DND-41 (cell line): ENCODE measurements around the gene SNCAIP.

Experiments
- ATAC-seq: fragments of 200-7000 bp; cut with Tn5 transposase; 3 replicates; pipeline ENCODE4 v1.9.1; 2021; ENCODE audit warnings: low read depth; ENCODE audit not compliant: insufficient read depth
- DNase-seq: peaks from one replicate; pipeline ENCODE4 v3.0.0-alpha.2; 2020
- H2AFZ ChIP-seq: 2 replicates; pipeline ENCODE4 v1.6.0; 2012; ENCODE audit warnings: low read depth, low read length
- H3K27ac ChIP-seq: 2 replicates; pipeline ENCODE4 v1.5.1; 2012; ENCODE audit warnings: low read length, inconsistent platforms
- H3K27me3 ChIP-seq: fragments of 200-600 bp; sonication (generic); 2 replicates; pipeline ENCODE4 v1.6.0; 2012; ENCODE audit warnings: low read length, mild to moderate bottlenecking, inconsistent platforms; ENCODE audit not compliant: insufficient read depth, poor library complexity
- H3K36me3 ChIP-seq: 2 replicates; pipeline ENCODE4 v1.5.1; 2012; ENCODE audit warnings: low read length, inconsistent platforms; ENCODE audit not compliant: insufficient read depth
- H3K4me1 ChIP-seq: 2 replicates; pipeline ENCODE4 v1.5.1; 2012; ENCODE audit warnings: mild to moderate bottlenecking, low read length; ENCODE audit not compliant: insufficient read depth
- H3K4me2 ChIP-seq: 2 replicates; pipeline ENCODE4 v1.6.0; 2012; ENCODE audit warnings: mild to moderate bottlenecking, moderate library complexity, low read length, inconsistent platforms; ENCODE audit not compliant: insufficient read depth
- H3K4me3 ChIP-seq, 2 experiments: fragments of 200-600 bp in 1 of 2; shearing (Covaris generic) in 1 of 2; 2 replicates each; pipeline ENCODE4 v1.5.1; 2012 to 2016; ENCODE audit warnings: inconsistent platforms in 2 of 2, low read length in 2 of 2, mild to moderate bottlenecking in 2 of 2, low read depth in 1 of 2, moderate library complexity in 1 of 2
- H3K79me2 ChIP-seq: 2 replicates; pipeline ENCODE4 v1.6.0; 2012; ENCODE audit warnings: low read length, inconsistent platforms; ENCODE audit not compliant: insufficient read depth
- H3K9ac ChIP-seq: 2 replicates; pipeline ENCODE4 v1.6.0; 2012; ENCODE audit warnings: low read depth, mild to moderate bottlenecking, inconsistent platforms, low read length, moderate library complexity
- H3K9me3 ChIP-seq: 2 replicates; pipeline ENCODE4 v1.5.1; 2012; ENCODE audit warnings: low read length, moderate library complexity, mild to moderate bottlenecking, inconsistent platforms; ENCODE audit not compliant: insufficient read depth, severe bottlenecking
- H4K20me1 ChIP-seq: 2 replicates; pipeline ENCODE4 v1.6.0; 2012; ENCODE audit warnings: low read length; ENCODE audit not compliant: insufficient read depth
- CTCF ChIP-seq: IDR thresholded peaks from 2 replicates; pipeline ENCODE4 v1.5.1; 2012; ENCODE audit warnings: borderline replicate concordance, low read length, moderate library complexity, mild to moderate bottlenecking; ENCODE audit not compliant: poor library complexity, severe bottlenecking; ENCODE audit errors: extremely low read depth
- EZH2 ChIP-seq: IDR thresholded peaks from 3 replicates; pipeline ENCODE4 v1.6.1; 2012; ENCODE audit warnings: borderline replicate concordance, low read depth, mild to moderate bottlenecking, moderate library complexity, low read length, inconsistent platforms; ENCODE audit not compliant: severe bottlenecking

Gene SNCAIP

GRCh38 chr5:122415801-122416120 is 103.7 kb downstream of the SNCAIP start:
- DNase-seq (no peak), ATAC-seq (no peak)
- Histone ChIP-seq H3K79me2 (no peaks in the 10 kb centered on the region), H3K27me3 (peaks cover 6% of the 10 kb centered on the region), H2AFZ (no peak overlapping the region), H3K4me1 (no peaks in the 10 kb centered on the region), H3K27ac (no peak overlapping the region), H3K4me2 (no peak overlapping the region), H3K4me3 (no peak overlapping the region), H3K36me3 (no peaks in the 10 kb centered on the region), H3K9ac (no peak overlapping the region), H3K9me3 (no peaks in the 10 kb centered on the region), H4K20me1 (no peaks in the 10 kb centered on the region)
- TF ChIP-seq CTCF (no peak), EZH2 (no peak)

GRCh38 chr5:122419142-122419894 is 107.3 kb downstream of the SNCAIP start:
- DNase-seq: no peak
- Histone ChIP-seq H3K4me1 (no peaks in the 10 kb centered on the region), H3K27ac (no peak overlapping the region), H2AFZ (no peak overlapping the region), H4K20me1 (no peaks in the 10 kb centered on the region), H3K4me2 (no peak overlapping the region), H3K27me3 (peaks cover 6% of the 10 kb centered on the region), H3K36me3 (no peaks in the 10 kb centered on the region), H3K79me2 (no peaks in the 10 kb centered on the region), H3K4me3 (no peak overlapping the region), H3K9ac (no peak overlapping the region), H3K9me3 (no peaks in the 10 kb centered on the region)
- no peak for ATAC-seq
- no peak for TF ChIP-seq EZH2
- TF ChIP-seq CTCF: no peak

GRCh38 chr5:122420091-122420490 is 108.1 kb downstream of the SNCAIP start:
- Histone ChIP-seq H3K79me2 (no peaks in the 10 kb centered on the region), H2AFZ (no peak overlapping the region), H3K27ac (no peak overlapping the region), H3K36me3 (no peaks in the 10 kb centered on the region), H3K4me1 (no peaks in the 10 kb centered on the region), H3K4me3 (no peak overlapping the region), H4K20me1 (no peaks in the 10 kb centered on the region), H3K9ac (no peak overlapping the region), H3K9me3 (no peaks in the 10 kb centered on the region), H3K4me2 (no peak overlapping the region), H3K27me3 (peaks cover 6% of the 10 kb centered on the region)
- TF ChIP-seq EZH2: no peak
- no peak for TF ChIP-seq CTCF
- no peak for ATAC-seq
- DNase-seq: no peak

GRCh38 chr5:122420537-122421236 is 108.7 kb downstream of the SNCAIP start:
- H3K9me3 ChIP-seq: no peaks in the 10 kb centered on the region
- no peaks in the 10 kb centered on the region for H3K4me1 ChIP-seq
- DNase-seq: no peak
- no peak overlapping the region for H3K9ac ChIP-seq
- peaks cover 6% of the 10 kb centered on the region for H3K27me3 ChIP-seq
- no peak overlapping the region for H3K27ac ChIP-seq
- H3K4me2 ChIP-seq: no peak overlapping the region
- H4K20me1 ChIP-seq: no peaks in the 10 kb centered on the region
- no peaks in the 10 kb centered on the region for H3K36me3 ChIP-seq
- H3K79me2 ChIP-seq: no peaks in the 10 kb centered on the region
- no peak overlapping the region for H2AFZ ChIP-seq
- TF ChIP-seq CTCF (no peak), EZH2 (no peak)
- ATAC-seq: no peak
- no peak overlapping the region for H3K4me3 ChIP-seq
